NCI-H345 (cell line): ENCODE measurements around the gene CTSE.
"Not testable (repeated sequence)": the region's sequence is repeated elsewhere in the genome, so short reads cannot be mapped to it uniquely, and the experiment has no call there.

Source experiments
- DNase-seq: peaks from one replicate; lab custom pipeline; 2025; lab: John Stamatoyannopoulos, UW

CTSE gene

DNA sequence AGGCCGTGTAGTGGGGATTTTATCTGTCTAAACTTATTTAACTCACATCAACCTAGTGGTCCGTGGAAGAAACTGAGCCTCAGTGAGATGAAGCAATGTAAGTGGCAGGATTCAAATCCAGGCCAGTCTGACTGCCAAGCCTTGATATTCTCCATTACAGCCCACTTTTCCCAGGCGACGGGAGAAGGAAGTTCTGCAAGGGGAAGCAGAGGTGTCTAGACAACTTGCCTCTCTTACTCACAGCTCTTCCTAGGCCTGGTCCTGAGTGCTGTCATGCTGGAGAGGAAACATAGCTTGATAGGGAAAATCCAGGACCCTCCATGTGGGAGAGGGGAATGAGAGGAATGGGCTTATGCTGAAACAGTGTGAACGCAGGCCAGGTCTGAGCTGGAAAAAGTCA is 9.1 kb downstream of the CTSE start:
- no peak for DNase-seq

DNA sequence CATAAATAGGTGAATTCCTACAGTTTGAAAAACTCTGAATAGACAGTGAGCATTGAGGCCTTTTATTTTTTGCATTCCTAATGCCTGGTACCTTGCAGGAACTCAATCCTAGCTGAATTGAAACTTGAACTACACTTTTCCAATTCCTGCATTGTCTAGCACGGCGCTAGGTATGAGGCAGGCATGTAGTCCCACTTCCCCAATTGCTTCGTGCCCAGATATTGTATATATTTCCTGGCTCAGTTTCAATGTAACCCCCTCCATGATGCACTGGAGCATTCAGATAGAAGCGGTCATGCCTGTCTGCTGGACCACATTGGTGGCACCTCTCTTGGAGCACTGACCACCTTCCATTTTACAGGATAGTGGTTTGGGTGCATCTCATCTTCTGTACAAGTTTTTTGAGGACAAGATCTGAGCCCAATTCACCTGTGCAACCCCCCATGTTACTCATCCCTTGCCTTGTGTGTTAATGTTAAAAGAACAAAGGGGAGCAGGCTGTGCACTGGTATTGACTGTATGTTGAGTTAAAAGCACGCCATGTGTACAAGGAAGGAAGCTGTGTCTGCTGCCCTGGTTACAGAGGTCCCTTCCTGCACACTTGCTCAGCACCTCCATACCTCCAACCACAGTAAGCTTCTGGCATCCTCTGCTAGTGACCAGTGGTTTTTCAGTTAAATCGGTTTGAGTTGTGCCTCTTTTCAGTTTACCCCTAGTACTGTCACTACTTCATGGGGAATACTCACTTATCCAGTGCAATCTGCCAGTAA is 10.5 kb downstream of the CTSE start:
- DNase-seq, result no peak

DNA sequence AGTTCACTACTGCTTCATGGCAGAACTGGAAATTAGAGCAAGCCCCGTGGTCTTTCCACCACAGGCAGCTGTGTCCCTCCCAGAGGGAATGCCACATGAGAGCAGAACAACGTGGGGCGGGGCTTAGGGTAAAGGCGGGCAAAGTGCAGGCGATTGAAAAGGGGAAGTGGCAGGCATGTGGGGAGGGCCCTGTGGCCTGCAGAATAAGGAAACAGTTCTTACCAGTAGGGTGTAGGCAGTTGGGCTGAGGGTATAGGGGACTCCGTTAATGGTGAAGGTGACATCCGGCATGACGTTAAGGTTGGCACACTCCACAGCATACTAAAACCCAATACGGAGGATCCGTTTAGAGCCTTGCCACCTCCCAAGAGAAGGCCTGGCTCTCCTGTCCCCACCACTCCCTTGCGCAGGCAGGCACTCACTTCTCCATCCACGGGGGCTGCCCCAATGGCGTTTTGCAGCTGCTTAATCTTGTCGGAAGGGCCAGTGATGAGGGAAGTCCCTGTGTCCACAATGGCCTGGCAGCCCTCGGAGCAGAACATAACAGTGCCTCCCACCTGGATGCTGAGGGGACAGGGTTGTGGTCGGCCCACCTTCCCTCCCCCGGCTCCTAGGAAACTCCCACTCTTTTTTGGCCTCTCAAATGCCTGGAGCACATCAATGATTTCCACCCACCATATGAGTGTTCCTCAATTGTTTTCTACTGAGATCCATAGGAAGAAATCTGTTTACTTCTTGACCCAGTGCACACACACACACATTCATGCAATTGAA is 11.4 kb downstream of the CTSE start:
- DNase-seq, result no peak

DNA sequence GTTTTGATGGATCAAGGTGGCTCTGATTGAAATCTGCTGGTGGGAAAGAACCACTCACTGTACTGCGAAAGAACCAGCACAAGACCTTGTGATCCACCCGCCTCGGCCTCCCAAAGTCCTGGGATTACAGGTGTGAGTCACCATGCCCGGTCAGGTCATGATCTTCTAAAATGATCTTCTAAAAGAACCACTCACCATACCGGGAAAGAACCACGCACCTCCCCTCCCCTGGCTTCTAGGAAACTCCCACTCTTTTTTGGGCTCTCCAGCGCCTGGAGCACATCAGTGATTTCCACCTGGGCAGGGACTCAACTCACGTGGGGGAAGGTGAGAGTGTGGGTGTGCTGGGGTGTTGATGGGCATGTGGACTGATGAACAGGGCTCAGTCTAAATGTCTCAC is 12.6 kb downstream of the CTSE start:
- DNase-seq, result no peak

DNA sequence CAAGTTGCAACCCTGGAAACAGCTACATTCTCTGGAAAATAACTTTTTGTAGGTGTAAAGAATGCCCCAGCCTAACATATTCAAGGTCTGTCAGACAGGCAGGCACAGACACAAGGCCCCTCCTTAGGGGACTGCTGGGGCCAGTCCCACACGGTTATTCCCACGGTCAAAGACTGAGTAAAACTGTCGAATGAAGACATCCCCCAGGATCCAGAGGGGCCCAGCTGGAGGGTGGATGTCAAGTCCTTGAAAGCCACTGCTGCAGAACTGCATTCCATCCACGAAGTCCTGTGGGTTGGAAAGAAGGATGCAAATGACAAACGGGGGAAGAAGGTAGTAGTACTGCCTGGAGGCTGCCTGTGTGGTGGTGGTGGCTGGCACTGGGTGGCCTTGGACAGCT is 13.6 kb downstream of the CTSE start:
- no peak for DNase-seq

DNA sequence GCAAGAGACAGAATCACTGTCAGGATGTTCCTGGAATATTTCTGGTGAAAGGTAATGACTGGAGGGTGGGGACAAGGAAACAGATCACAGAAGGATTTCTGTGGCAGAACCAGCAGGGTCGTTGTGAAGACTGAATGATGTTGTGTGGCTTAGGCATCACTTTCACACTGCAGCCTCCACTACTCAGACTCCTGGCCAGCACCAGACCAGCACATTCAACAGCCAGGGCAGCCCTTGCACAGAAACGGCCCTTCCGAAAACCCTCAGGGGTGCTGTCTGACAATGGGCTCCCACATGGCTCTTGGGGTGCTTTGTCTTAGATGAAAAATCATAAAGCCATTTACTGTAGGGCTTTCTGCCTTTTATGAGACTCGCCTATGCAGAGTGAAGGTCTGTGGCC is 16.7 kb downstream of the CTSE start:
- no peak for DNase-seq

DNA sequence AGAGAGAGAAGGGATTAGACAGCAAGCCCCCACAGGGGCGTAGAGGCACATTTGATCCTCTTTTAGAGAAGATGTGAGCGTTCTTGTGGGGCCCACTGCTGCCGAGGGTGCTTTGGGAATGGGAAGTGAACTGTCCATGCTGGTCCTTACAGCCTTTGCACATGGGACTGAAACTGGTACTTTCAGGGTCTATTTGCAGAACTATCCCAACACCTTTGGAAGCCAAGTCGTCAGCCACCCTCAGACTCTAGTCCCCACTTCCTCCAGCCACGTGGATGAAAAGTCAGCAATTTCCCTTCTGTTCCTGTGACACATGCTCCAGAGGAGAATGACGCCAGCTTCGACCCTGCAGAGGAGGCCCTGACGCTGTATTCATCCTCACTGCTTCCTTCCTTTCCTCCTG is 17.9 kb downstream of the CTSE start:
- DNase-seq, result no peak

DNA sequence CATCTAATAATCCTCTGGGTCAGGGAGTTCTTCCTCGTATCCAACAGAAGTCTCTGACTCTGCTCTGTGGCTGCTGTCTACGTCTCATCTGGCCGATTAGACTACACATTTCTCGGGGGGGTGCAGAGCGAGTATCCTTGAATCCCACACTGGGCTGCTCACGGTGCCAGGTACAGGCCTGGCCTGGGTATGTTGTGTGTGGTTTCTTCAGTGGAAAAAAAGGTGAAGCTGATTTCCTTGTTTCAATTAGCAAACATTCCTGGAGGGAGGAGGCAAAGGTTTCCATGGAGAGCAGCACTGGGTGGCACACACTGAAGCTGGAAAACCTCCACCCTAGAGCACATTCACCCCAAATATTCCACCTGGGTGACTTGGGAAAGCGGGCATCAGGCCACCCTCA is 18.5 kb downstream of the CTSE start:
- DNase-seq, result no peak

DNA sequence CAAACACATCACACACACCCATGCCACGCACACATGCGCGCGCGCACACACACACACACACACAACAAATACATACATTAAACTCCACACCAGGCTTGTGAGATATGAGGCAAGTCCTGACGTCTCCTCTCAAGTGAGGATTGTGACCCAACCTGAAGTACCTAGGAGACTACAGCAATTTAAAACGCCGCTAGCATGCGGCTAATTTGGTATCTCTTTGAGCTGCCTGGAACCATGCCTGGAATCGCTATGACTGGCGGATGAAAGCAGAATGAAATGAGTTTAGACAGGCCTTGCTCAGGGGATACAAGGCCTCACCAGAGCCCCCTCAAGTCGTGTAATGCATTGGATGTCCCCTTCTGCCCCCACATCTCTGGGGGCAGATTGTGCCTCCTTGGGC is 18.9 kb downstream of the CTSE start:
- DNase-seq, result no peak

DNA sequence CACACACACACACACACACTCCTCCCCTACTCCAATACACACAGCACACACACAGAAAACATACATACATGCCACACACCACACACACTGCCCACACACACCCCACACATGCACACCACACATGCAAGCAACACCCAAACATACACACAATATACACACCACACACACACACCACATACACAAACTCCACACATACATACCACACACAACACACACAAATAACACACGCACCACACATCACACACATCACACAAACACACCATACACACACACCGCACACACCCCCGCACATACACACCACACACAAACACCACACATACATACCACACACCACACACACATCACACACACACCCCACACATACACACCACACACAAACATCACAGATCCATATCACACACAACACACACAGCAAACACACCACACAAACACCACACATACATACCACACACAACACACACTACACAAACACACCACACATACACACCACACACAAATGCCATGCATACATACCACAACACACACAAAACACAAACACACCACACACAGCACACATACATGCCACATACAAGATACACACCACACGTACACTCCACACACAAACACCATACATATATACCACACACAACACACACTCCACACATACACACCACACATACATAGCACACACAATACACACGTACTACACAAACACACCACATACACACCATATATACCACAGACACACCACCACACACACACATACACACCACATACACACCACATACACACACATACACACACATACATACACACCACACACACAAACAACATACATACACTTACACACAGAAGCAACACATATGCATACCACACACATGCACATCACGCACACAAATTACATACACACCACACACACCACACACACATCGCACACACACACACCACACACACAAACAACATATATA is 19.6 kb downstream of the CTSE start:
- DNase-seq, result no peak

DNA sequence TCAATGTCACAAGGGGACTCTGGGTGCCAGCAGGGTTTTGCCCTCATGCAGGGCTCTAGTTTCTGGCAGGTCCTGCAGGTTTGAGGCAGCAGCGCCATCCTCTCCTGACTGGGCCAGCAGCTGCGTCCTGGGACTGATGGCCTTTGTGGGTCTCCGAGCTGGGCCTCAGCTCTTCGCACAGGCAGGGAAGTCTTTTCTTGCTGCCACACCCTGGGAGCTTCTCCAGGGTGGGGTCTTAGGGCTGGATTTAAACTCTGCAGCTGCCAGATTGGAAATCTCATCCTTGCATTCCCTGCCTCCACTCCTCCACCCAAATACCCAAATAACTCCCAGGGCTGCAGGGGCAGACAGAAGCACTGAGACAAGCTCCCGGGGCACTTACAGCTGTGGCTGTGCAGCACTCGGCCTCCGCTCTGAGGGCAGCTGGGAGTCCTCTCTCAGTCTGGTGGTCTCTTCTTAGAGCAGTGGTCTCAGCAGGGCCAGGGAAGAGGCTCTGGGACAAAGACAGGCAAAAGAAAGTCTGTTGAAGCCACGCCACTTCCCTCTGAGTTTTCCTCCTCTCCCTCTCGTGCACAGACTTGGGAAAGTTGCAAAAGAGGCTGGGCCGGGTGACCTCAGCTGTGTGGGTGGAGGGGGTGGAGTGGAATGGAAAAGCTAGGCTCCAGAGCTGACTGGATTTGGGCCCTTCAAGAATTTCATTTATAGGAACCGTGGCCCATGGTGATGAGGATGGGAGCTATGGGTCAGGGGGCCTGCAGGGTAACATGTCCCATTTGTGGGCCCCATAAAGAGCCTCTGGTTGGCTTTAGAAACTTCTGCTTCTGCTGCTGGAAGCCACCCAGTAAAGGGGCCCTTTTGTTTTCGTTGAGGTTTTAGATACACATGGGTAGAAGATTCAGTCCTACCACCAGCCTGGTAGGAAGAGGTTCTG is 20.6 kb downstream of the CTSE start, which contains the start of gene RAB7B:
Gene RAB7B (minus strand): TSS at position 525 of the 931 bp plus-strand sequence. CDS start 9,260 bp downstream, outside the sequence.
- no peak for DNase-seq

DNA sequence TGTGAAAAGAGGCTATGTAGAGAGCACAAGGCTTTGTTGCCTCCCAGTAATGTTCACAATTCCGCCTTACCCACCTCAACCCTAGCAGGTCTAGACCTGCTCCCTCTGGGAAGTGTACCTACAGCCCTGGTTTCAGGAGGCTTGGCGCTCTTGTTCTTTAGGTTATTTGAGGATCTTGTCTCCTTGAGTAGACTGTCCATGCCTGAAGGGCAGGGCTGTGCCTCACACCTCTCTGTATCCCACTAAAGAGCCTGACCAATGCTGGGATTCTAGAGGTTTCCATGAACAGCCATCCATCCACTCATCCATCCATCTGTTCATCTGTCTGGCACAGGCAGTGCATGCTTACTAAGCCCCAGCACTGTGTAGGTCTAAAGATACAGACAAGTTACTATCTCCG is 21.5 kb downstream of the CTSE start:
- no peak for DNase-seq

DNA sequence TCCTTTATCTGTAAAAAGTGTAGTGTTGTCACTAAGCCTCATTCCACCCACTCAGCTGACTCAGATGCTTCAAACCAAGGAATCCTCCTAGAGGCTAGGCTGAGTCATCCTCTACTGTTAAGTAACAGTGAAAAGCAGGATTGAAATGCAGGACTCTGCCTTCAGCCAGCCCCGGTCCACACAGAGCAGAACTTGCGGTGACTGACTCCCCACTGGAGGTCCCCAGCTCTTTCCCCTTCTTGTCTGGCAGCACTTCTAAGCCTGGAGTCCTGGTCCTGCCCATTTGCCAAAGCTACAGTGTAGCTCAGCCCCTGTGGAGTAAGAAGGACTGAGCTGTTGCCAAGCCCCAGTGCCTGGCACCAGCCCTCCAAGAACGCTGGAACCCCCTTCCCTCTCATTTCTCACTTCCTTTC is 22.2 kb downstream of the CTSE start:
- no peak for DNase-seq

DNA sequence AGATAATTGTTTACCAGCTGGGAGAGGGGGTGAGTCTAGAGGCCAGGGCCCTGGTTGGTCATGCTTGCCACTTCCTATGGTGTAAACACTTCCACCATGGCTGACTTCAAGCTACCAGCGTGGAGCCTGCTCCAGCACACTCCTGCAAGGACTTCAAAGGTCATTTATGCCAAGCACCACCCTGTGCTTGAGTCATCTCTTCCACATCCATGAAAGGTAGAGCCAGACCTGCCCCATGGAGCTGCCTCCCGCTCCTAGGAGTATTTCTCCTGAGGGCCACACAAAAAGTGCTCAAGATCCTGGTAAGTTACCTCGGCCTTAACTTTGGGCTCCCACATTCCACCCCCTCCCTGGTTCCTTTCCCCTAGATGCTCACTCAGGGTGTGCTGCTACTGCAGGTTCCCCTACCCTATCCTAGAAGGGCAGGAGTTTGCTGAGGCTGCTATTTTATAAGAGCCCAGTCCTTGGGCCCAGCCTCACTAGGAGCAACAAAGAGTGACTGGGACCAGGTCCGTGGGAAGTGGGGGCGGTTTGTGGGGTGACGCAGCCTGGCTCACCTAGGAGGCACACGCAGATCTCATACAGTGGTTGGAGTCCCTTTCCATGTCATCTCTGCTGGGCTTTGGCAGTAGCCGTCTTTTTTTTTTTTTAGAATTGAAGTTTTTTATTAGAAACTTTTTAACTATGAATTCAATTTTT is 22.9 kb downstream of the CTSE start:
- no peak for DNase-seq

DNA sequence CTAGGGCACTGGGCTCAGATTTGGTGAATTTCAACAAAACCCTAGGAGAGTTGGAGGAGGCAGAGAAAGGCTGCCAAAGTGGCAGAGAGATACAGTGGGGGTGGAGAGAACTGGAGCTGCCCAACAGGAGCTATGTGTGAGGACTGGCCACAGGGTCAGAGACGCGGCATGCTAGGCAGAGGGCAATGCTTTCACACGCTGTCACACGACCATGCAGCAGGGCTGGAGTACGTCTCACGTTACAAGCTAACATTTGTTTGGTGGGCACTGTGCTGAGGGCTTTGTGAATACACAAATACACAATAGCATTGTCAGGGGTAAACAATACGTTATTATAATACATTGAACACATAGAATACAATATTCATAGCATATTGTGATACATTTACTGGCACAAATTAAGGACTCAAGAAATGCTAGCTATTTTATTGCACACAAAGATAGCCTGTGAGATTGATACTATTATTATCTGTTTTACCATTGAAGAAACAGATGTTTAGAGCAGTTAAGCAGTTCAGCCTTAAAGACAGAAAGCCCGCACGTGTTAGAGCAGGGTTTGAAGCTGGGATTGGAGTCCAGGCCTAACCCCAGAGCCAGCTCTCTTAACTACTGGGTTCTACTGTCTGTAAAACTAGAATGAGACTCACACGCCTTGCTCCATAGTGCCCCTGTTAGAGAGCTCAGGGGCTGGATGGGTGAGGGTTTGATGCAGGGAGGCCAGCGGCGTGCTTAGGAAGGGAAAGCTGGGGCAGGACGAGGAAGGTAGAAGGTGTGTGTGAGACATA is 25.0 kb downstream of the CTSE start:
- DNase-seq, result peak; percentile 5

DNA sequence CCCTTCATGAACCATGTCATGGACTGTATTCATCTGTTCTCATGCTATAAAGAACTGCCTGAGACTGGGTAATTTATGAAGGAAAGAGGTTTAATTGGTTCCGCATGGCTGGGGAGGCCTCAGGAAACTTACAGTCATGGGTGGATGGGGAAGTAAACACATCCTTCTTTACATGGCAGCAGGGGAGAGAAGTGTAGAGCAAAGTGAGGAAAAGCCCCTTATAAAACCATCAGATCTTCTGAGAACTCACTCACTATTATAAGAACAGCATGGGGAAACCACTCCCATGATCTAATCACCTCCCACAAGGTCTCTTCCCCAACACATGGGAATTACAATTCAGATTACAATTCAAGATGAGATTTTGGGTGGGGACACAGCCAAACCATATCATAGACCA is 27.1 kb downstream of the CTSE start:
- DNase-seq, result not testable (repeated sequence)

DNA sequence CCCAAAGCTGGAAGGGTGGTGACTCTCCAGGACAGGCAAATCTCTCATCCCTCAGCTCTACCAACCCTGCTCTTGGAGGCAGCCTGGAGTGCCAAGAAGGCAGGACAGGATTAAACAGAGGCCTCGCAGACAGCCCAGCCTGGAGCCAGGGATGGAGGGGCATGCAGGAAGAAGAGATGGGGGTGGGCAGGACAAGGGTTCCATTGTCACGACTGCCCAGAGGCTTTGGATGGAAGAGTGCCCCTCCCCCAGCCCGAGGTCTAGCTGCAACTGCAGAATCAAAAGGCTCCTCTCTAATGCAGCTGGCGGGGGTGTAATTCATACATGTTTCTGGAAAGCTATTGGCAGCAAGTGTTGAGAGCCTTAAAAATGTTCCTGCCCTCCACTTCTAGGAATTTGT is 29.3 kb downstream of the CTSE start:
- DNase-seq, result no peak

DNA sequence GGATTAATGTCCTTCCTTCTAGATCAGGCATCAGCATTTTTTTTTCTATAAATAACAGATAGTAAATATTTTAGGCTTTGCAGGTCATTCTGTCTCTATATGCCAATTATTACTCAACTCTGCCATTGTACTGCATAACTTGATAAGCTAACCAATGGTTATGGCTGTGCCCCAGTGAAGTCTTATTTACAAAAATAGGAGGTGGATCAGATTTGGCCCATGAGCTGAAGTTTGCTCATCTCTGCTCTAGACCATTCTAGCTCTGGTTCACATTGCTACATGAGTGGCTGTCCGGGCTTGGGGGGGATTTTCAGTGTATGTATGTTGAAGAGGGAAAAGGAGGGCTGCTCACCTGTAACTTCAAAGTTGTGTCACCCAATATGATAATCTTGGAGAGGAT is 30.6 kb downstream of the CTSE start:
- DNase-seq, result no peak

DNA sequence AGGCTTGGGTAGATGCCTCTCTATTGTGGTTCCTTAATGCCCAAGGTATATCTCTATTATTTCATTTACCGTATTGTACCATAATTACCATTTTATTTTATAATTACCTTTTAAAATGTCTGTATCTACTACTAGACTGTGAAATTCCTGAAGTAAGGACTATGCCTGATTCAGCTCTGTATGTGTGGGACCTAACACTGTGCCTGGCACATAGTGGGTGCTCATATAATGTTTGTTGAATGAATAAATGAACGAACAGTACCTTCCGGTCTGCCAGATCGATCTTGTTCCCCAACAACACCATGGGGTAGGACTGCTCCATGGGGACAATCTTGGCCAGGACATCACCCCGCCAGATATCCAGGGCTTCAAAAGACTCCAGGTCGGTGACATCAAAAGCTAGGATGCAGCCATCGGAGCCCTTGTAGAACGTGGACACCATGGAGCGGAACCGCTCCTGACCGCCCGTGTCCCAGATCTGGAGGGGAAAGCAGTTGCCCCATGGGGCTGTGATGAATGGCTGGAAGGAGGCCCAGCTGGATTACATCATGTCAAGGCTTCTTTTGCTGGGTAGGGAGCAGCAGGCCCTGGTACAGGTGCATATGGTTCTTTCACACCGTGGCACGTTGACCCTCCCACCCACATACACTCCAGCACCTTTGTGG is 31.3 kb downstream of the CTSE start:
- DNase-seq, result no peak
